ENCODE results near the gene MICB. TPM values are rescaled to one million over a fixed set of nuclear protein-coding genes. Genes with fewer than 3 reads are reported as not detected.

Gene MICB
- total and polyA plus RNA-seq, 9 of the 15 experiments (the other 6 are each of a cell fraction or from before 2014, with no cell fraction given) = 13.3 to 34.5 (median 19.8) TPM

DNA sequence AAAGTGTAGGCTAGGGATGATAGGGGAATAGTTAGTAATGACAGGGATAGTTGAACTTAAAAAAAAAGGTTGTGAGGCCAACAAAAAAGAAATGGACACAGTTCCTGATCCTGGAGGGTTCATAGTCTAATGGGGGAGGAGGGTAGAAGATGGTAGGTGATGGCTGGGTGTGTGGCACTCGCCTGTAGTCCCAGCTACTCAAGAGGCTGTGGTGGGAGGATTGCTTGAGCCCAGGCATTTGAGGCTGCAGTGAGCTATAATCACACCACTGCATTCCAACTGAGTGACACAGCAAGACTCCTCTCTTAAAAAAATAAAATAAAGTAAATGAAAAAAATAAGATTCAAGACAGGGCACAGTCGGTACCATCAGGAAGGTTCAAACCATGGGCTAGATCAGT lies 2.4 kb upstream of the MICB start:
- Histone ChIP-seq H3K79me2 (ENCODE audit: control insufficient read depth, insufficient read depth, low read length) (peaks cover 29% of the 10 kb centered on the region; the same call in 2 of the 3 replicates), H3K4me2 (ENCODE audit: insufficient read depth, low read length) (peak overlapping the region; percentile 86), H3K4me1 (replicated peaks in 1 of 2; ENCODE audit: control insufficient read depth in 2 of 2, insufficient read depth in 2 of 2, low read length in 2 of 2) (peaks cover 39 to 52% of the 10 kb centered on the region in 2 experiments), H3K9me3 (replicated peaks; ENCODE audit: control insufficient read depth, insufficient read depth, low read depth, low read length) (no peaks in the 10 kb centered on the region), H3K27ac (ENCODE audit: extremely low read depth, low read depth, low read length) (peak overlapping the region; percentile 69; the same call in 2 of the 3 replicates), H3K36me3 (ENCODE audit: control insufficient read depth, insufficient read depth, low read length) (no peaks in the 10 kb centered on the region), H2AFZ (ENCODE audit: low read depth, low read length) (peak overlapping the region; percentile 95; the same call in 1 of the 2 replicates), H3K4me3 (peak overlapping the region; percentile 54), H3K9me1 (ENCODE audit: control insufficient read depth, insufficient read depth, low read length) (no peaks in the 10 kb centered on the region), H4K20me1 (replicated peaks; ENCODE audit: control insufficient read depth, insufficient read depth, low read length) (peaks cover 7% of the 10 kb centered on the region; the same call in 1 of the 2 replicates), H3K27me3 (ENCODE audit: control insufficient read depth in 2 of 2, insufficient read depth in 2 of 2, low read length in 2 of 2) (no peaks in the 10 kb centered on the region), H3K9ac (ENCODE audit: insufficient read depth in 1 of 2, low read depth in 2 of 2, low read length in 2 of 2) (peak overlapping the region in 1 of 2 experiments; percentile 74; a peak in 2 of 4 replicates)
- DNase-seq (ENCODE audit: extremely low read depth in 1 of 4, low spot score in 3 of 4) (no peak), ATAC-seq (no peak), FAIRE-seq (no peak)
- in situ Hi-C loops (cut with MboI) = loop anchor here (5.0 kb wide), 1 partner anchor 37 kb away; no protein-coding TSS in a partner anchor
- 23% methylated on average over 2 of the region's 2 CpGs for WGBS (ENCODE audit: insufficient coverage, low coverage, missing lambda C conversion rate)
- BruUV-seq (replicated peaks) = no TSS peak
- intact Hi-C loops (cut with micrococcal nuclease) = no loop called here
- ChIA-PET CTCF (ENCODE audit: low intra/inter-chr PET ratio) (no interaction called here), POLR2A (interaction anchor here (0.7 to 3.4 kb wide), 8 partner anchors 37 to 104 kb away, joined by 3 to 21 read pairs (median 5); partner anchors contain the start of genes DDX39B and NCR3)
- TF ChIP-seq, protein P1, sequence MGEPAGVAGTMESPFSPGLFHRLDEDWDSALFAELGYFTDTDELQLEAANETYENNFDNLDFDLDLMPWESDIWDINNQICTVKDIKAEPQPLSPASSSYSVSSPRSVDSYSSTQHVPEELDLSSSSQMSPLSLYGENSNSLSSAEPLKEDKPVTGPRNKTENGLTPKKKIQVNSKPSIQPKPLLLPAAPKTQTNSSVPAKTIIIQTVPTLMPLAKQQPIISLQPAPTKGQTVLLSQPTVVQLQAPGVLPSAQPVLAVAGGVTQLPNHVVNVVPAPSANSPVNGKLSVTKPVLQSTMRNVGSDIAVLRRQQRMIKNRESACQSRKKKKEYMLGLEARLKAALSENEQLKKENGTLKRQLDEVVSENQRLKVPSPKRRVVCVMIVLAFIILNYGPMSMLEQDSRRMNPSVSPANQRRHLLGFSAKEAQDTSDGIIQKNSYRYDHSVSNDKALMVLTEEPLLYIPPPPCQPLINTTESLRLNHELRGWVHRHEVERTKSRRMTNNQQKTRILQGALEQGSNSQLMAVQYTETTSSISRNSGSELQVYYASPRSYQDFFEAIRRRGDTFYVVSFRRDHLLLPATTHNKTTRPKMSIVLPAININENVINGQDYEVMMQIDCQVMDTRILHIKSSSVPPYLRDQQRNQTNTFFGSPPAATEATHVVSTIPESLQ (CRISPR knock-in tag; IDR thresholded peaks at IDR 0.05) = no peak
- TF ChIP-seq, protein P2, sequence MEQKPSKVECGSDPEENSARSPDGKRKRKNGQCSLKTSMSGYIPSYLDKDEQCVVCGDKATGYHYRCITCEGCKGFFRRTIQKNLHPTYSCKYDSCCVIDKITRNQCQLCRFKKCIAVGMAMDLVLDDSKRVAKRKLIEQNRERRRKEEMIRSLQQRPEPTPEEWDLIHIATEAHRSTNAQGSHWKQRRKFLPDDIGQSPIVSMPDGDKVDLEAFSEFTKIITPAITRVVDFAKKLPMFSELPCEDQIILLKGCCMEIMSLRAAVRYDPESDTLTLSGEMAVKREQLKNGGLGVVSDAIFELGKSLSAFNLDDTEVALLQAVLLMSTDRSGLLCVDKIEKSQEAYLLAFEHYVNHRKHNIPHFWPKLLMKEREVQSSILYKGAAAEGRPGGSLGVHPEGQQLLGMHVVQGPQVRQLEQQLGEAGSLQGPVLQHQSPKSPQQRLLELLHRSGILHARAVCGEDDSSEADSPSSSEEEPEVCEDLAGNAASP (IDR thresholded peaks at IDR 0.05) = no peak
- no peak for TF ChIP-seq BMI1 (IDR thresholded peaks at IDR 0.05; ENCODE audit: low read length)
- TF ChIP-seq, protein P3, sequence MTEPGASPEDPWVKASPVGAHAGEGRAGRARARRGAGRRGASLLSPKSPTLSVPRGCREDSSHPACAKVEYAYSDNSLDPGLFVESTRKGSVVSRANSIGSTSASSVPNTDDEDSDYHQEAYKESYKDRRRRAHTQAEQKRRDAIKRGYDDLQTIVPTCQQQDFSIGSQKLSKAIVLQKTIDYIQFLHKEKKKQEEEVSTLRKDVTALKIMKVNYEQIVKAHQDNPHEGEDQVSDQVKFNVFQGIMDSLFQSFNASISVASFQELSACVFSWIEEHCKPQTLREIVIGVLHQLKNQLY (CRISPR knock-in tag; conservative IDR thresholded peaks at IDR 0.05) = no peak
- no peak for TF ChIP-seq CBX2 (IDR thresholded peaks at IDR 0.05; ENCODE audit: insufficient read depth, low read length, poor library complexity, severe bottlenecking)
- TF ChIP-seq, protein P4, sequence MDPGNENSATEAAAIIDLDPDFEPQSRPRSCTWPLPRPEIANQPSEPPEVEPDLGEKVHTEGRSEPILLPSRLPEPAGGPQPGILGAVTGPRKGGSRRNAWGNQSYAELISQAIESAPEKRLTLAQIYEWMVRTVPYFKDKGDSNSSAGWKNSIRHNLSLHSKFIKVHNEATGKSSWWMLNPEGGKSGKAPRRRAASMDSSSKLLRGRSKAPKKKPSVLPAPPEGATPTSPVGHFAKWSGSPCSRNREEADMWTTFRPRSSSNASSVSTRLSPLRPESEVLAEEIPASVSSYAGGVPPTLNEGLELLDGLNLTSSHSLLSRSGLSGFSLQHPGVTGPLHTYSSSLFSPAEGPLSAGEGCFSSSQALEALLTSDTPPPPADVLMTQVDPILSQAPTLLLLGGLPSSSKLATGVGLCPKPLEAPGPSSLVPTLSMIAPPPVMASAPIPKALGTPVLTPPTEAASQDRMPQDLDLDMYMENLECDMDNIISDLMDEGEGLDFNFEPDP (CRISPR knock-in tag; IDR thresholded peaks at IDR 0.05) = no peak
- 0 out of 2 replicates have a peak, but pooled peaks have one; percentile 29 for TF ChIP-seq PKNOX1 (IDR thresholded peaks at IDR 0.05)
- TF ChIP-seq EGR1 (conservative IDR thresholded peaks at IDR 0.05) = no peak
- TF ChIP-seq ZNF134 (CRISPR knock-in tag; conservative IDR thresholded peaks at IDR 0.05) = no peak
- TF ChIP-seq, protein P5, sequence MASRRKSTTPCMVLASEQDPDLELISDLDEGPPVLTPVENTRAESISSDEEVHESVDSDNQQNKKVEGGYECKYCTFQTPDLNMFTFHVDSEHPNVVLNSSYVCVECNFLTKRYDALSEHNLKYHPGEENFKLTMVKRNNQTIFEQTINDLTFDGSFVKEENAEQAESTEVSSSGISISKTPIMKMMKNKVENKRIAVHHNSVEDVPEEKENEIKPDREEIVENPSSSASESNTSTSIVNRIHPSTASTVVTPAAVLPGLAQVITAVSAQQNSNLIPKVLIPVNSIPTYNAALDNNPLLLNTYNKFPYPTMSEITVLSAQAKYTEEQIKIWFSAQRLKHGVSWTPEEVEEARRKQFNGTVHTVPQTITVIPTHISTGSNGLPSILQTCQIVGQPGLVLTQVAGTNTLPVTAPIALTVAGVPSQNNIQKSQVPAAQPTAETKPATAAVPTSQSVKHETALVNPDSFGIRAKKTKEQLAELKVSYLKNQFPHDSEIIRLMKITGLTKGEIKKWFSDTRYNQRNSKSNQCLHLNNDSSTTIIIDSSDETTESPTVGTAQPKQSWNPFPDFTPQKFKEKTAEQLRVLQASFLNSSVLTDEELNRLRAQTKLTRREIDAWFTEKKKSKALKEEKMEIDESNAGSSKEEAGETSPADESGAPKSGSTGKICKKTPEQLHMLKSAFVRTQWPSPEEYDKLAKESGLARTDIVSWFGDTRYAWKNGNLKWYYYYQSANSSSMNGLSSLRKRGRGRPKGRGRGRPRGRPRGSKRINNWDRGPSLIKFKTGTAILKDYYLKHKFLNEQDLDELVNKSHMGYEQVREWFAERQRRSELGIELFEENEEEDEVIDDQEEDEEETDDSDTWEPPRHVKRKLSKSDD (conservative IDR thresholded peaks at IDR 0.05; ENCODE audit: low read length) = no peak
- TF ChIP-seq KDM2B (CRISPR knock-in tag; IDR thresholded peaks at IDR 0.05) = no peak
- no peak for TF ChIP-seq ZNF644 (tag; IDR thresholded peaks at IDR 0.05; ENCODE audit: low read depth)
- TF ChIP-seq ZC3H11A (IDR thresholded peaks at IDR 0.05; ENCODE audit: low read depth, low read length) = no peak

Measured in K562 (cell line).